ENCODE measurements around the gene STC2. TPM values are rescaled to one million over a fixed set of nuclear protein-coding genes. Genes with fewer than 3 reads are reported as not detected.

Gene STC2
- total RNA-seq, 2 experiments from 2014 or later, result 6.7 to 13.0 TPM

- Mint-ChIP-seq H3K9me3 (ENCODE audit: low read depth) (no peaks in the 10 kb centered on the region), H3K36me3 (no peaks in the 10 kb centered on the region), H3K27me3 (peaks cover 25% of the 10 kb centered on the region), H3K4me1 (peaks cover 21% of the 10 kb centered on the region), H3K27ac (no peak overlapping the region), H3K4me3 (no peak overlapping the region)
- CTCF ChIA-PET, result no interaction called here
- DNase-seq (no peak), ATAC-seq (no peak)
Measured at GRCh38 chr5:173334808-173335207, 6.6 kb upstream of the STC2 start.

DNA sequence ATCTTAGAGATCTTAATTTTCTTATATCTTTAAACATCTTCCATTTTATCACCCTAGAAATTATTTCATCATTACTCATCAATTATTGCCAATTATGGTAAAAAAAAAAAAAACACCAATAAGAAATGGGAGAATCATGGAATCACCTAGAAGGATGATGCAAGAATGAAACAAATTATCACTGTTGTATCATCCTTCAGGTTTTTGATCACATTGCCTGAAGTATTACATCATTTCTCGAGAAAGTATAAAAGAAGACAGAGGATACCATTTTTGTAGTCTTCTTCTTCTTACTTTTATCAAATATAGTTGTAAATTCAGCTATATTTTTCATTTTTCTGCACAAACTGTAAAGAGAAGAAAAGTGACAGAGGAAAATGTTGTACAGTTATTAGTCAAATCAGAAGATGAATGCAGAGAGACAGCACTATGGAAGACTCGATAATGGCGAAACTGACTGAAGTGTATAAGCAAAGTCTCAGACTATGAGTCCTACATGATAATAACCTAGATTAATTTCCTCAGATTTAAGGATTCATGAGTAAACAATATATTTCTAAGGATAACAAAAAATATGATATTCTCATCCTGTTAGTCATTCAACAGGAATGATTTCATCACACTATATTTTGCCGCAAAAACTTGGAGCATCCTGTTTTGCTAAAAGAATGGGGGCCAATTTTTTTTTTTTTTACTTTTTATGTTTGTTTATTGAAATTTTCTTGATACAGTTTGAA lies 5.9 kb upstream of the STC2 start:
- CTCF ChIA-PET, result interaction anchor here (0.7 to 7.0 kb wide), 3 partner anchors 12 to 189 kb away, joined by 3 to 121 read pairs (median 3); no protein-coding TSS in a partner anchor
- H3K27ac Mint-ChIP-seq, result no peak overlapping the region
- peaks cover 22% of the 10 kb centered on the region for H3K4me1 Mint-ChIP-seq
- H3K36me3 Mint-ChIP-seq, result no peaks in the 10 kb centered on the region
- DNase-seq (no peak), ATAC-seq (no peak)
- no peak overlapping the region for H3K4me3 Mint-ChIP-seq
- H3K9me3 Mint-ChIP-seq (ENCODE audit: low read depth), result no peaks in the 10 kb centered on the region
- H3K27me3 Mint-ChIP-seq, result peaks cover 28% of the 10 kb centered on the region

- DNase-seq, result peak; percentile 92
- Mint-ChIP-seq H3K27ac (peak overlapping the region; percentile 22), H3K4me3 (no peak overlapping the region), H3K9me3 (ENCODE audit: low read depth) (no peaks in the 10 kb centered on the region), H3K27me3 (peaks cover 42% of the 10 kb centered on the region), H3K36me3 (peaks cover 6% of the 10 kb centered on the region), H3K4me1 (peaks cover 33% of the 10 kb centered on the region)
- CTCF ChIA-PET, result interaction anchor here (0.6 to 7.0 kb wide), 30 partner anchors 11 to 623 kb away, joined by 3 to 121 read pairs (median 3); partner anchors contain the start of genes ATP6V0E1 and BOD1
- ATAC-seq, result peak; percentile 82
Measured at GRCh38 chr5:173331956-173332479, 3.8 kb upstream of the STC2 start.

DNA sequence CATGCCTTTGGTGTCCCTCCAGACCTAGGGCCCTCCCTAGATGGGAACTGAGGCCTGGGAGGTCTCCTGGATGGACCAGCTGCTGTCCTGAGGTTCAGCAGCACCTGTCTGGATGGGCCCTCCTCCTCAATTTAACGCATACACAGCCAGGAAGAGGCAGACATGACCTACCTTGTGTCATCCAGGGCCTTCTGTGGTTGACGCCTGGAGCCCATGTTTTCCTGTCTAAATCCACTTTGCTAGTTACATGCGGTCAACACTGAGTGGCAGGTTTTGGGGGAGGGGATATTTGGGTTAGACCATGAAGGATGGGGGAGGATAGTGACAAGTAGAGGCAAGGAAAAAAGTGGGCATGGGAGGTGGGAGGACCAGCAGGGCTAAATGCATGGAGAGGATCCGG lies 3.1 kb upstream of the STC2 start:
- H3K27ac Mint-ChIP-seq, result peak overlapping the region; percentile 48
- H3K4me3 Mint-ChIP-seq, result no peak overlapping the region
- no peaks in the 10 kb centered on the region for H3K9me3 Mint-ChIP-seq (ENCODE audit: low read depth)
- peaks cover 37% of the 10 kb centered on the region for H3K4me1 Mint-ChIP-seq
- H3K36me3 Mint-ChIP-seq, result peaks cover 6% of the 10 kb centered on the region
- H3K27me3 Mint-ChIP-seq, result peaks cover 50% of the 10 kb centered on the region
- CTCF ChIA-PET, result interaction anchor here (0.6 to 7.0 kb wide), 32 partner anchors 9 to 622 kb away, joined by 3 to 121 read pairs (median 3); partner anchors contain the start of genes ATP6V0E1 and BOD1
- ATAC-seq, result no peak
- DNase-seq, result no peak

- H3K36me3 Mint-ChIP-seq, result peaks cover 10% of the 10 kb centered on the region
- no peak for DNase-seq
- H3K4me1 Mint-ChIP-seq, result peaks cover 40% of the 10 kb centered on the region
- peak overlapping the region; percentile 65 for H3K4me3 Mint-ChIP-seq
- H3K27ac Mint-ChIP-seq, result peak overlapping the region; percentile 58
- CTCF ChIA-PET, result interaction anchor here (0.6 to 7.0 kb wide), 13 partner anchors 9 to 622 kb away, joined by 3 to 121 read pairs (median 3); partner anchors contain the start of genes ATP6V0E1 and RPL26L1
- no peaks in the 10 kb centered on the region for H3K9me3 Mint-ChIP-seq (ENCODE audit: low read depth)
- ATAC-seq, result no peak
- peaks cover 52% of the 10 kb centered on the region for H3K27me3 Mint-ChIP-seq
Measured at GRCh38 chr5:173330338-173331206, 2.4 kb upstream of the STC2 start.

DNA sequence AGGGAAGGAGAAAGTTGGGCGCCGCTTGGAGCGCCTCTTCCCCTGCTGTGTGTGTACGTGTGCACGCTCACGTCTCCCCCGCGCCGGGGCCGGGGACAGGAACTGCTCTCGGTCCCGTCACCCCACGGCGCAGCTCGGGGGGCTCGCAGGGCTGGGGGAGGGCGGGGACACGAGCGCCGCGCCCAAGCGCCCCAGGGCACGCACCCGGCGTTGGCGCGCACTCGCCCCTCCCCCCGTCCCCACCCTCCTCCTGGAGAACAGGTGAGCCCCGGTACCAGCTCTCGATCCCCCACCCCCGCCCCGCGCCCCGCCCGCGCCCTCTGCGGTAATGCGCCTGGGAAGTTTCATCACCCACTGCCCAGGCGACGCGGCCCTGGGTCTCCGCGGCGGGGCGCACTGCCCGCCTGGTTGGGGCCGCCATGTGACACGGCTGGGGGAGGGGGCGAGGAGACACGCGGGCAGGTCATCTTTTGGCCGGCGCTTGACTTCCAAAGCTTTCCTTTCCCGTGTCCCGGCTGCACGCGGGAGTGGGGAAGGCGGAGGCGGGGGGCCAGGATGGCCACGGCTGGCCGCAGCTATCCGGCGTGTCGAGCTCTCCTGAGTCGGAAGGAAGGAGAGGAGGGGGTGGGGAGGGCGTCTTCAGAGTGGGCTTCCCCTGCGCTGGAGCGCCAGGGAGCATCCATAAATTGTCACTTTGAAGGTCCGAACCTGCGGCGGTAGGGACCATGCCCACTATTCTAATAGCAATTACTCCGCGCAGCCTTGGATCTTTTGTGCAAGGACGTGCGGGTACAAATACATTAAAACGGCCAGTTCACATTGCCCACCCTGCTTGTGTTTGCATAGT lies 1.5 kb upstream of the STC2 start:
- H3K27me3 Mint-ChIP-seq, result peaks cover 58% of the 10 kb centered on the region
- H3K9me3 Mint-ChIP-seq (ENCODE audit: low read depth), result no peaks in the 10 kb centered on the region
- peak overlapping the region; percentile 91 for H3K4me3 Mint-ChIP-seq

DNA sequence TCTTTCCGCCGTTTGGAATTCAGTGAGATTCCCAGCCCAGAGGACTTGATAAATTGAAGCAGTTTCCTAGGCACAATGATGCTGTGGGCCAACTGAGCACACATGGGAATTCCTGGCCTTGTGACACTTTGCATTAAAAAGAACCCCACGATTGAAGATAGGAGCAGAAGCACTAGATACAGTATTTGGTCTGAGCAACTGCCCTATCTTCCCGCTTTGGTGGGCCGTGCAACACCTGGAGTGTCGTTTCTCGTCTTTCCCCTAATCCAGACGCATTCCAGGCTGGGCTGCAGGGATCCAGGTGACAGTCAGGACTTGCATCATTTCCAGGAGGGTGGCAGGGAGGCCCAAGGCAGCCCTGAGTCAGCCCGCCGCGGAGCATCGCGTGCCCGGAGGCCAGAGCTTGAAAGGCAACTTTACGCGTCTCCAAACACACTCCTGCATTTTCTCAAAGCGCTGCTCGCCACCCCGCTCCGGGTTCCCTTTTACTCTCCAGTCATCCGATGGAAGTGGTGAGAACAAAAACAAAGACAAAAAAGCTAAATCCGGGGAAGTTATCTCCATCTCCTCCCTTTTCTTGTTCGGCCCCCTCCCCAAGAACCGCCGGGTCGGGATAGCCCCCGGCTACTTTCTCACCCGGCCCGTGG lies 753 bp upstream of the STC2 start:
- H3K9me3 Mint-ChIP-seq (ENCODE audit: low read depth), result no peaks in the 10 kb centered on the region
- CTCF ChIA-PET, result interaction anchor here (0.8 to 7.0 kb wide), 4 partner anchors 9 to 35 kb away, joined by 3 to 121 read pairs (median 6); no protein-coding TSS in a partner anchor
- H3K27me3 Mint-ChIP-seq, result peaks cover 60% of the 10 kb centered on the region
- peak overlapping the region; percentile 88 for H3K27ac Mint-ChIP-seq
- no peak for ATAC-seq
- H3K4me1 Mint-ChIP-seq, result peaks cover 56% of the 10 kb centered on the region
- H3K4me3 Mint-ChIP-seq, result peak overlapping the region; percentile 91
- peak; percentile 49 for DNase-seq
- H3K36me3 Mint-ChIP-seq, result peaks cover 21% of the 10 kb centered on the region

More for the DNA sequence above, 1.5 kb upstream of the STC2 start:
- CTCF ChIA-PET, result interaction anchor here (0.7 to 7.0 kb wide), 7 partner anchors 8 to 615 kb away, joined by 3 to 121 read pairs (median 4); partner anchors contain the start of genes ATP6V0E1 and RPL26L1
- ATAC-seq (peak; percentile 49), DNase-seq (peak; percentile 78)
- H3K27ac Mint-ChIP-seq, result peak overlapping the region; percentile 88
- H3K4me1 Mint-ChIP-seq, result peaks cover 48% of the 10 kb centered on the region
- H3K36me3 Mint-ChIP-seq, result peaks cover 17% of the 10 kb centered on the region

DNA sequence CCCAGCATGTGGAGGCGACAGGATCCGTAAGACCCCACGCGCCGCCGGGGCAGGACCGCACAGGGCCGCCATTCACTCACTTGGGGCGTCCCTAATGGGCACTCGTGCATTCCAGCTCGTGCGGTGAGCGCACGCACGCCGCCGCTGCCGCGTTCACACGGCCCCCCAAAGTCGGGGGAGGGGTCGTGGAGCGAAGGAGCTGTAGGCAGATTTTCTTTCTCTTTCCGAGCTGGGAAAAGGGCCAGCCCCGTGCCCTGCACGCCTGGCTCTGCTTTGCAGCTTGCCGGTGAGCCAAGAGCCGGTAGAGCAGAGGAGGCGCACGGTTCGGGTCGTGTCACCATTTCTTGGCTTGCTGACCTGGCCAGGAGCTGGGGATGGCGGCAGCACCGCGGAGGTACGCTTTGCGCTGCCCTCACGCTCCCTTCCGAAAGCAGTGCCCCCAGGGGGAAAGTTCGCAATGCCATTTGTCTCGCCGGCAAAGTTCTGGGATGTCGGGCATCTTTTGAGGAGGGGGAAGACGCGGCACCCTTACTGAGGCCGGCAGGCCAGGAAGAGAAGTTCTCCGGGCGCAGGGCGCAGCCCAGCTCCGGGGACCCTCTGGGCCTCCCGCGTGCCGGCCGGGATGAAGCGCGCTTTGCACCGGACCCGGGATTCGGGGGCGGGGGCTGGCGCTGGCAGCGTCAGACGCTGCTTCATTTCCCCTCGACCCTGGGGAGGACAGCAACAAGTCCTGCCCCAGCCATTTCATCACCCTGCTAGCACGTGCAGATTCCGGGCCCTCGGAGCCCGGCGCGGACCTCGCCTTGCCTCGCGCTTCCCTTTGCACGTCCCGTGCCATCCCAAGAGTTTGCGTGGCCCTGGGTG lies 898 bp downstream of the STC2 start:
- CTCF ChIA-PET, result interaction anchor here (1.1 to 7.0 kb wide), 4 partner anchors 8 to 368 kb away, joined by 3 to 121 read pairs (median 6); partner anchors contain the start of gene RPL26L1
- Mint-ChIP-seq H3K27me3 (peaks cover 52% of the 10 kb centered on the region), H3K4me1 (peaks cover 57% of the 10 kb centered on the region), H3K9me3 (ENCODE audit: low read depth) (no peaks in the 10 kb centered on the region), H3K36me3 (peaks cover 23% of the 10 kb centered on the region), H3K4me3 (peak overlapping the region; percentile 91), H3K27ac (peak overlapping the region; percentile 65)
- DNase-seq (no peak), ATAC-seq (no peak)

DNA sequence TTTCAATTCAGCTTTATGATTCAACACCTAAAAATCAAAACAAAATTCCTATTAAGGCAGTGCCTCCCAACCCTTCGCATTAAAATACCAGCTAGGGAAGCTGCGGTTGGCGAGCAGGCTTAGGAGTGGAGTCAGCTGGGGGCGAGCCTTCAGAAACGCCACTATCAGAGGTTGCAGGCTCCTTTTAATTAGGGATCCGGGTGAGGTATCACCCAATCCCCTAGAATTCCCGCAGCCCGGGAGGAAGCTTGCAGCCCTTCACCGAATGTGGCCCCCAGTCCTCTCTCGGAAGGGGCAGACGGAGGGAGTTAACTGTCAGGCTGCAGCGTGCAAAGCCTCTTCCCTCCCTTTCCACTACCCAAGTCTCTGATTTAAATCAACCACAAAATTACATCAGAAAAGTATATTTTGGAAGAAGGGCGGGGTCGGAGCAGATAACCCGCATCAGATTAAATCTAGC lies 1.7 kb downstream of the STC2 start:
- DNase-seq (no peak), ATAC-seq (no peak)
- peaks cover 49% of the 10 kb centered on the region for H3K4me1 Mint-ChIP-seq
- CTCF ChIA-PET, result interaction anchor here (1.1 kb wide), 2 partner anchors 32 to 367 kb away, joined by 3 to 6 read pairs; partner anchors contain the start of gene RPL26L1
- H3K27ac Mint-ChIP-seq, result peak overlapping the region; percentile 65
- H3K27me3 Mint-ChIP-seq, result peaks cover 49% of the 10 kb centered on the region
- H3K9me3 Mint-ChIP-seq (ENCODE audit: low read depth), result no peaks in the 10 kb centered on the region
- H3K4me3 Mint-ChIP-seq, result peak overlapping the region; percentile 91
- peaks cover 27% of the 10 kb centered on the region for H3K36me3 Mint-ChIP-seq

GRCh38 chr5:173325091-173325698 lies 3.0 kb downstream of the STC2 start:
- ATAC-seq (no peak), DNase-seq (no peak)
- Mint-ChIP-seq H3K27ac (no peak overlapping the region), H3K4me1 (peaks cover 38% of the 10 kb centered on the region), H3K9me3 (ENCODE audit: low read depth) (no peaks in the 10 kb centered on the region), H3K36me3 (peaks cover 27% of the 10 kb centered on the region), H3K27me3 (peaks cover 46% of the 10 kb centered on the region), H3K4me3 (peak overlapping the region; percentile 61)
- CTCF ChIA-PET, result interaction anchor here (1.0 kb wide), 1 partner anchor 31 kb away, joined by 3 read pairs; no protein-coding TSS in a partner anchor

All from activated CD8-positive, alpha-beta memory T cell treated with anti-CD3 and anti-CD28 coated beads, Interleukin-2, amount 10 ng/mL, durations not matched to agents 7 days and 5 days (primary cell).